ENCODE results near the gene PGF. TPM values are rescaled to one million over a fixed set of nuclear protein-coding genes. Genes with fewer than 3 reads are reported as not detected.
"Not testable (repeated sequence)": the region's sequence is repeated elsewhere in the genome, so short reads cannot be mapped to it uniquely, and the experiment has no call there.

PGF gene
- polyA plus RNA-seq, 4 donors, result 1.6 to 14.0 (median 6.9) TPM

GRCh38 chr14:74931744-74932143, 23.7 kb downstream of the PGF start:
- FAIRE-seq; H3K9me3 ChIP-seq (ENCODE audit: control insufficient read depth in 2 of 2, insufficient read depth in 1 of 2, low read depth in 1 of 2, low read length in 1 of 2); DNase-seq; H3K36me3 ChIP-seq (ENCODE audit: control insufficient read depth in 3 of 3, insufficient read depth in 2 of 3, low read depth in 1 of 3, low read length in 3 of 3); H3K4me1 ChIP-seq (ENCODE audit: control insufficient read depth in 3 of 3, insufficient read depth in 2 of 3, low read depth in 1 of 3, low read length in 2 of 3); H3K4me3 ChIP-seq (ENCODE audit: low read depth in 1 of 3, low read length in 3 of 3); H3K27ac ChIP-seq (ENCODE audit: low read depth in 1 of 3, low read length in 2 of 3); H3K27me3 ChIP-seq (ENCODE audit: control insufficient read depth in 3 of 3, insufficient read depth in 3 of 3, low read length in 3 of 3): not testable (repeated sequence)
- WGBS, 3 donors, result 81 to 88% (median 85%) methylated on average over 7 to 9 of the region's 9 CpGs

GRCh38 chr14:74929242-74929641, 26.2 kb downstream of the PGF start:
- no peaks in the 10 kb centered on the region for H3K9me3 ChIP-seq (ENCODE audit: control insufficient read depth in 2 of 2, insufficient read depth in 1 of 2, low read depth in 1 of 2, low read length in 1 of 2)
- H3K4me1 ChIP-seq (ENCODE audit: control insufficient read depth in 3 of 3, insufficient read depth in 2 of 3, low read depth in 1 of 3, low read length in 2 of 3), result no peaks in the 10 kb centered on the region
- no peaks in the 10 kb centered on the region for H3K36me3 ChIP-seq (ENCODE audit: control insufficient read depth in 3 of 3, insufficient read depth in 2 of 3, low read depth in 1 of 3, low read length in 3 of 3)
- WGBS, 3 donors, result 69 to 76% (median 72%) methylated on average over 6 of the region's 6 CpGs
- peaks cover 0 to 8% (median 0%) of the 10 kb centered on the region in 3 donors for H3K27me3 ChIP-seq (ENCODE audit: control insufficient read depth in 3 of 3, insufficient read depth in 3 of 3, low read length in 3 of 3)
- FAIRE-seq (no peak), DNase-seq (no peak)
- no peak overlapping the region for H3K27ac ChIP-seq (ENCODE audit: low read depth in 1 of 3, low read length in 2 of 3)
- no peak overlapping the region for H3K4me3 ChIP-seq (ENCODE audit: low read depth in 1 of 3, low read length in 3 of 3)

DNA sequence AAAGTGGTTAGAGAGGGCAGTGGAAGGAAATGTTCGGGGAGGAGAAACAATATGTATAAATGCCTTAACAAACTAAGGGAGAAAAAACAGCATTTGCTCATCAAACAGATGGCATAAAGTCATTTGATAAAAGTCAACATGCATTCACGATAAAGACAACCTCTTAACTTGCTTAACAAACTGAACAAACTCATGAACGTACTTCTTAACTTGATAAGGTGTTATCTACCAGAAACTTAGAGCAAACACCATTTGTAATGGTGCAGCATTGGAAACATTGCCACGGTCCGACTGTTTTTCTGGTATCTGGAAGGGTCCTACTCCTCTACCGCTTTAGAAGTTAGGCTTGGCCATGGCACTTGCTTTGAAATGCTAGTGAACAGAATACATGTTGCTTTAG, 28.2 kb downstream of the PGF start:
- Histone ChIP-seq H3K27me3 (ENCODE audit: control insufficient read depth in 3 of 3, insufficient read depth in 3 of 3, low read length in 3 of 3) (peaks cover 0 to 10% (median 0%) of the 10 kb centered on the region in 3 donors), H3K36me3 (ENCODE audit: control insufficient read depth in 3 of 3, insufficient read depth in 2 of 3, low read depth in 1 of 3, low read length in 3 of 3) (no peaks in the 10 kb centered on the region), H3K4me3 (ENCODE audit: low read depth in 1 of 3, low read length in 3 of 3) (no peak overlapping the region), H3K4me1 (ENCODE audit: control insufficient read depth in 3 of 3, insufficient read depth in 2 of 3, low read depth in 1 of 3, low read length in 2 of 3) (no peaks in the 10 kb centered on the region), H3K9me3 (ENCODE audit: control insufficient read depth in 2 of 2, insufficient read depth in 1 of 2, low read depth in 1 of 2, low read length in 1 of 2) (no peaks in the 10 kb centered on the region), H3K27ac (ENCODE audit: low read depth in 1 of 3, low read length in 2 of 3) (no peak overlapping the region)
- no peak for DNase-seq
- WGBS, 3 donors, result 41 to 67% (median 55%) methylated on average over 6 of the region's 6 CpGs
- FAIRE-seq, result no peak

GRCh38 chr14:74924061-74924460, 31.3 kb downstream of the PGF start:
- 91 to 93% (median 92%) methylated on average over 11 of the region's 11 CpGs for WGBS, 3 donors
- Histone ChIP-seq H3K4me1 (ENCODE audit: control insufficient read depth in 3 of 3, insufficient read depth in 2 of 3, low read depth in 1 of 3, low read length in 2 of 3) (no peaks in the 10 kb centered on the region), H3K4me3 (ENCODE audit: low read depth in 1 of 3, low read length in 3 of 3) (no peak overlapping the region), H3K36me3 (ENCODE audit: control insufficient read depth in 3 of 3, insufficient read depth in 2 of 3, low read depth in 1 of 3, low read length in 3 of 3) (peaks cover 0 to 2% (median 0%) of the 10 kb centered on the region in 3 donors), H3K27ac (ENCODE audit: low read depth in 1 of 3, low read length in 2 of 3) (no peak overlapping the region), H3K9me3 (ENCODE audit: control insufficient read depth in 2 of 2, insufficient read depth in 1 of 2, low read depth in 1 of 2, low read length in 1 of 2) (no peaks in the 10 kb centered on the region), H3K27me3 (ENCODE audit: control insufficient read depth in 3 of 3, insufficient read depth in 3 of 3, low read length in 3 of 3) (peaks cover 0 to 3% (median 0%) of the 10 kb centered on the region in 3 donors)
- no peak for FAIRE-seq
- DNase-seq, result no peak

- FAIRE-seq (no peak), DNase-seq (peak; percentile 85 to 92)
- peaks cover 0 to 2% (median 0%) of the 10 kb centered on the region in 3 donors for H3K36me3 ChIP-seq (ENCODE audit: control insufficient read depth in 3 of 3, insufficient read depth in 2 of 3, low read depth in 1 of 3, low read length in 3 of 3)
- H3K27ac ChIP-seq (ENCODE audit: low read depth in 1 of 3, low read length in 2 of 3), result peak within 1 kb of the TSS in 1 of 3 donors; percentile 5
- H3K27me3 ChIP-seq (ENCODE audit: control insufficient read depth in 3 of 3, insufficient read depth in 3 of 3, low read length in 3 of 3), result peaks cover 0 to 3% (median 0%) of the 10 kb centered on the region in 3 donors
- peak within 1 kb of the TSS; percentile 47 to 73 (median 53) for H3K4me3 ChIP-seq (ENCODE audit: low read depth in 1 of 3, low read length in 3 of 3)
- 0 to 9% (median 7%) methylated on average over 38 to 51 of the region's 51 CpGs for WGBS, 3 donors
- H3K9me3 ChIP-seq (ENCODE audit: control insufficient read depth in 2 of 2, insufficient read depth in 1 of 2, low read depth in 1 of 2, low read length in 1 of 2), result no peaks in the 10 kb centered on the region
- H3K4me1 ChIP-seq (ENCODE audit: control insufficient read depth in 3 of 3, insufficient read depth in 2 of 3, low read depth in 1 of 3, low read length in 2 of 3), result no peaks in the 10 kb centered on the region
These were observed 32.5 kb downstream of the PGF start, which contains the start of gene RPS6KL1 for GRCh38 chr14:74922752-74923401. TSS of gene RPS6KL1 (minus strand) at chr14:74923260. CDS start at chr14:74921541, 1,719 bp downstream.

- H3K27me3 ChIP-seq (ENCODE audit: control insufficient read depth in 3 of 3, insufficient read depth in 3 of 3, low read length in 3 of 3), result peaks cover 0 to 3% (median 0%) of the 10 kb centered on the region in 3 donors
- FAIRE-seq, result no peak
- WGBS, 3 donors, result 74 to 82% (median 81%) methylated on average over 19 of the region's 19 CpGs
- peak overlapping the region; percentile 47 to 73 (median 53) for H3K4me3 ChIP-seq (ENCODE audit: low read depth in 1 of 3, low read length in 3 of 3)
- DNase-seq, result no peak
- peaks cover 0 to 2% (median 0%) of the 10 kb centered on the region in 3 donors for H3K36me3 ChIP-seq (ENCODE audit: control insufficient read depth in 3 of 3, insufficient read depth in 2 of 3, low read depth in 1 of 3, low read length in 3 of 3)
- H3K27ac ChIP-seq (ENCODE audit: low read depth in 1 of 3, low read length in 2 of 3), result no peak overlapping the region
- H3K4me1 ChIP-seq (ENCODE audit: control insufficient read depth in 3 of 3, insufficient read depth in 2 of 3, low read depth in 1 of 3, low read length in 2 of 3), result no peaks in the 10 kb centered on the region
- H3K9me3 ChIP-seq (ENCODE audit: control insufficient read depth in 2 of 2, insufficient read depth in 1 of 2, low read depth in 1 of 2, low read length in 1 of 2), result no peaks in the 10 kb centered on the region
These were observed 33.2 kb downstream of the PGF start for GRCh38 chr14:74921987-74922751.

GRCh38 chr14:74921053-74921620, 34.3 kb downstream of the PGF start:
- Histone ChIP-seq H3K4me1 (ENCODE audit: control insufficient read depth in 3 of 3, insufficient read depth in 2 of 3, low read depth in 1 of 3, low read length in 2 of 3) (no peaks in the 10 kb centered on the region), H3K36me3 (ENCODE audit: control insufficient read depth in 3 of 3, insufficient read depth in 2 of 3, low read depth in 1 of 3, low read length in 3 of 3) (peaks cover 0 to 2% (median 0%) of the 10 kb centered on the region in 3 donors), H3K27me3 (ENCODE audit: control insufficient read depth in 3 of 3, insufficient read depth in 3 of 3, low read length in 3 of 3) (peaks cover 0 to 3% (median 0%) of the 10 kb centered on the region in 3 donors), H3K9me3 (ENCODE audit: control insufficient read depth in 2 of 2, insufficient read depth in 1 of 2, low read depth in 1 of 2, low read length in 1 of 2) (no peaks in the 10 kb centered on the region), H3K4me3 (ENCODE audit: low read depth in 1 of 3, low read length in 3 of 3) (no peak overlapping the region), H3K27ac (ENCODE audit: low read depth in 1 of 3, low read length in 2 of 3) (no peak overlapping the region)
- FAIRE-seq (no peak), DNase-seq (no peak)
- WGBS, 3 donors, result 89 to 93% (median 91%) methylated on average over 19 of the region's 19 CpGs

DNA sequence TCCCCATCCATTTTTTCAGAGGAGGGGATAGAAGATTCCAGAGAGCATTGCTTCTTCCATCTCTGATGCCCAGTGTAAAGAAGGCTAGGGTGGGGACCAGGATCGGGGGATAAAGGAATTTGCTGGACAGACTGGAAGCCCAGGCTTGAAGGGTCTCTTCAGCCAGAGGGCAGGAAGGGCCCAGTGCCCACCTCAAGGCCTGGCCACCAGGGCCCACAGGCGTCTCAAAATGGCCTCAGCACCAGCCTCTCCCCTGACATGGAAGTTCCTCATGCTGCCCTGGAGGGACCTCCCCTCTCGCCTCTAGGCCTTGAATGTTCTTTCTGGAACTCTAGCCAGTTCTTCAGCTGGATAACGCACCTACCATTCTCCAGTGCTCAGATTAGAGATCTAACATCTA, 35.1 kb downstream of the PGF start:
- Histone ChIP-seq H3K9me3 (ENCODE audit: control insufficient read depth in 2 of 2, insufficient read depth in 1 of 2, low read depth in 1 of 2, low read length in 1 of 2) (no peaks in the 10 kb centered on the region), H3K4me1 (ENCODE audit: control insufficient read depth in 3 of 3, insufficient read depth in 2 of 3, low read depth in 1 of 3, low read length in 2 of 3) (no peaks in the 10 kb centered on the region), H3K27ac (ENCODE audit: low read depth in 1 of 3, low read length in 2 of 3) (no peak overlapping the region), H3K27me3 (ENCODE audit: control insufficient read depth in 3 of 3, insufficient read depth in 3 of 3, low read length in 3 of 3) (peaks cover 0 to 3% (median 0%) of the 10 kb centered on the region in 3 donors), H3K36me3 (ENCODE audit: control insufficient read depth in 3 of 3, insufficient read depth in 2 of 3, low read depth in 1 of 3, low read length in 3 of 3) (peaks cover 0 to 2% (median 0%) of the 10 kb centered on the region in 3 donors), H3K4me3 (ENCODE audit: low read depth in 1 of 3, low read length in 3 of 3) (no peak overlapping the region)
- WGBS, 3 donors, result 84 to 94% (median 89%) methylated on average over 4 of the region's 4 CpGs
- FAIRE-seq (no peak), DNase-seq (no peak)

Measured in small intestine (tissue), 7 donors.